ENCODE results near the gene E4F1. TPM values are rescaled to one million over a fixed set of nuclear protein-coding genes. Genes with fewer than 3 reads are reported as not detected.

Gene E4F1
- total RNA-seq, 1 donor = 31.5 TPM

DNA sequence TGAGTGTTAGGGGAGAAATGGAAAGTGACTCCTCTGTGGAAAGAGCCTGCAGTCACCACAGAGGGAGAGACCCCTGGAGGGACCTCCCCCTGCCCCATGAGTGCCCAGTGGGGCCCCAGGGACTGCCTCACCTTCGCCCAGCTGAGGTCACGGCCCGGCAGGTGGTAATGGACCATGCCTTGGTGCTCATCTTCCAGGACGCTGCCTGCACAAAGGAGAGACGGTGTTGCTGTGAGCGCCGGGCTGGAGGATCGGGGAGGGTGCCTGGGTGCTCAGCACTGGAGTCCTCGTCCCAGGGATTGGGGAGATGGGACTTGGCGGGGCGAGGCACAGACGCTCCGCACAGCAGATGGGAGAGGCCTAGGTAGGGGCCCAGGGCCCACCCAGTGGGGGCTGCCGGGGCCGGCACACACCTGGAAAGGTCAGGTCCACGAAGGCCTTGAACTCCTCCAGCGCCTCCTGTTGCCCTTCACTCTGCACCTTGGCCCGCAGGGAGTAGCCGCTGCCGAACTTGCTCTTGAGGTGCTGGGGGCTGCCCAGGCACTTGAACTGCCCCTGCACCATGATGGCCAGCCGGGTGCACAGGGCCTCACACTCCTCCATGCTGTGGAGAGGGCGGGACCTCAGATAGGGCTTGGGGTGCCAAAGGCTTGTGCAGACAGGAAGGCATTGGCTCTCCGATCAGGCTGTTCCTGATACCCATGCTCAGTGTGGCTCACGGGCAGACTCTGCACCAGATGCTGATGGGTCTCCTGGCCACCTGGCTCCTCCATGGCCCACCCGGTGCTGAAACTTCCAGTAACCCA lies 54.3 kb downstream of the E4F1 start:
- Histone ChIP-seq H3K27me3 (ENCODE audit: insufficient read depth, low read length) (peaks cover 35% of the 10 kb centered on the region), H2AFZ (ENCODE audit: low read length) (no peak overlapping the region), H4K20me1 (ENCODE audit: insufficient read depth, low read length) (no peaks in the 10 kb centered on the region), H3K79me2 (ENCODE audit: insufficient read depth, low read length) (no peaks in the 10 kb centered on the region), H3K4me2 (ENCODE audit: insufficient read depth, low read length) (no peak overlapping the region), H3K36me3 (ENCODE audit: insufficient read depth, low read length) (no peaks in the 10 kb centered on the region), H3K4me1 (ENCODE audit: insufficient read depth, low read length) (no peaks in the 10 kb centered on the region), H3K4me3 (ENCODE audit: insufficient read depth, low read length) (no peak overlapping the region), H3K9me3 (ENCODE audit: low read depth, low read length) (no peaks in the 10 kb centered on the region), H3K27ac (ENCODE audit: low read depth, low read length) (no peak overlapping the region)
- DNase-seq (ENCODE audit: insufficient read length, low spot score, missing footprints) = peak; percentile 23
- TF ChIP-seq, protein P1, sequence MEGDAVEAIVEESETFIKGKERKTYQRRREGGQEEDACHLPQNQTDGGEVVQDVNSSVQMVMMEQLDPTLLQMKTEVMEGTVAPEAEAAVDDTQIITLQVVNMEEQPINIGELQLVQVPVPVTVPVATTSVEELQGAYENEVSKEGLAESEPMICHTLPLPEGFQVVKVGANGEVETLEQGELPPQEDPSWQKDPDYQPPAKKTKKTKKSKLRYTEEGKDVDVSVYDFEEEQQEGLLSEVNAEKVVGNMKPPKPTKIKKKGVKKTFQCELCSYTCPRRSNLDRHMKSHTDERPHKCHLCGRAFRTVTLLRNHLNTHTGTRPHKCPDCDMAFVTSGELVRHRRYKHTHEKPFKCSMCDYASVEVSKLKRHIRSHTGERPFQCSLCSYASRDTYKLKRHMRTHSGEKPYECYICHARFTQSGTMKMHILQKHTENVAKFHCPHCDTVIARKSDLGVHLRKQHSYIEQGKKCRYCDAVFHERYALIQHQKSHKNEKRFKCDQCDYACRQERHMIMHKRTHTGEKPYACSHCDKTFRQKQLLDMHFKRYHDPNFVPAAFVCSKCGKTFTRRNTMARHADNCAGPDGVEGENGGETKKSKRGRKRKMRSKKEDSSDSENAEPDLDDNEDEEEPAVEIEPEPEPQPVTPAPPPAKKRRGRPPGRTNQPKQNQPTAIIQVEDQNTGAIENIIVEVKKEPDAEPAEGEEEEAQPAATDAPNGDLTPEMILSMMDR (IDR thresholded peaks at IDR 0.05; ENCODE audit: extremely low read depth, low read depth, low read length) = no peak

DNA sequence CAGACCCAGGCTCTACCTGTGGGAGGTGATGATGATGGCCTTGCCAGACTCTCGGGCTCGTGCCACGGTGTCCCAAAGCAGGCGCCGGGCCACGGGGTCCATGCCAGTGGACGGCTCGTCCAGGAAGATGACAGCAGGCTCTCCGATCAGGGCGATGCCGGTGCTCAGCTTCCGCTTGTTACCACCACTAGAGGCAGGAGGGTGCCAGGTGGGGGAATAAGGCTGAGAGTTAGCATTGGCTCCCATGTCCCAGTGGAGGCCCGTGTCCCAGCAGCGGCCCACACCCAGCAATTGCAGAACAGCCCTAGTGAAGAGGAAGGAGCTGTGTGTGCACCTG lies 54.8 kb downstream of the E4F1 start:
- TF ChIP-seq, protein P1 (IDR thresholded peaks at IDR 0.05; ENCODE audit: extremely low read depth, low read depth, low read length) = peak; percentile 7
- no peaks in the 10 kb centered on the region for H3K9me3 ChIP-seq (ENCODE audit: low read depth, low read length)
- DNase-seq (ENCODE audit: insufficient read length, low spot score, missing footprints) = peak; percentile 82
- H4K20me1 ChIP-seq (ENCODE audit: insufficient read depth, low read length) = no peaks in the 10 kb centered on the region
- no peak overlapping the region for H3K4me2 ChIP-seq (ENCODE audit: insufficient read depth, low read length)
- H3K79me2 ChIP-seq (ENCODE audit: insufficient read depth, low read length) = no peaks in the 10 kb centered on the region
- no peak overlapping the region for H3K4me3 ChIP-seq (ENCODE audit: insufficient read depth, low read length)
- H2AFZ ChIP-seq (ENCODE audit: low read length) = no peak overlapping the region
- no peaks in the 10 kb centered on the region for H3K4me1 ChIP-seq (ENCODE audit: insufficient read depth, low read length)
- H3K27ac ChIP-seq (ENCODE audit: low read depth, low read length) = no peak overlapping the region
- H3K27me3 ChIP-seq (ENCODE audit: insufficient read depth, low read length) = peaks cover 35% of the 10 kb centered on the region
- no peaks in the 10 kb centered on the region for H3K36me3 ChIP-seq (ENCODE audit: insufficient read depth, low read length)

DNA sequence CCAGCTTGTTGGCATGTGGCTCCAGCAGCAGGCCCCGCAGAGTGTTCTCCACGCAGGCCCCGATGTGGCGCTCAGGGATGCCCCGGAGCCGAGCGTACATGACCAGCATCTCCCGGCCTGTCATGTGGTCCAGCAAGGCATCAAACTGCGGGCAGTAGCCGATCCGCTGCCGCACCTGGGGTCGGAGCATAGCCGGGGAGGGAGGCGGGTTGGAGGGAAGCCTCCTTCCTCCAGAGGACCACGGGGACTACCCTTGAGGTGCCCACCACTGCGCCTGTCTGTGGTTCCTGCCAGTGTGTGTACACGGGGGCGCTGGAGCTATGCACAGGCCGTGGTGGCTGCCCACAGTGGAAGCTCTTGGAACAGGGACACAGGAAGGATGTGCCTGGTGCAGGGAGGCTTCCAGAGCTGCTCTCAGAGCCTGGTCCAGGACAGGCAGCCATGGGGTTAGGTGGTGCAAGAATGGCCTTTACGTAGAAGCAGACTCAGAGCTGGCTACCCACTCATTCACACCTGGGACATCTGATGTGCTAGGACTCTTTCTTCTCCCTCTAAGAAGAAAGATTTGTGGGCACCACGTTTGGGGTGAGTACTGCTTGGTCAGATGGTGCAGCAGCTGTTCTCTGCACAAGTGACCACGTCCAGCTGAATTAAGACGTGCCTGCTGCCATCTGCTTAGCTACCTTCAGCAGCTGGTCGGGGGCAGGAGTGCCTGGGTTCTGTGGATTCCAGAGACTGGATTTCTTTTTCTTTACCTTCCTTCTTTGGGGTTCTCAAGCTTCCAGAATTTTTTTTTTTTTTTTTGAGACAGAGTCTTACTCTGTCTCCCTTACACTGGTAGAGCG lies 55.8 kb downstream of the E4F1 start:
- no peaks in the 10 kb centered on the region for H3K9me3 ChIP-seq (ENCODE audit: low read depth, low read length)
- no peaks in the 10 kb centered on the region for H4K20me1 ChIP-seq (ENCODE audit: insufficient read depth, low read length)
- DNase-seq (ENCODE audit: insufficient read length, low spot score, missing footprints) = peak; percentile 87
- no peaks in the 10 kb centered on the region for H3K4me1 ChIP-seq (ENCODE audit: insufficient read depth, low read length)
- no peak overlapping the region for H2AFZ ChIP-seq (ENCODE audit: low read length)
- peaks cover 39% of the 10 kb centered on the region for H3K27me3 ChIP-seq (ENCODE audit: insufficient read depth, low read length)
- H3K4me3 ChIP-seq (ENCODE audit: insufficient read depth, low read length) = no peak overlapping the region
- H3K4me2 ChIP-seq (ENCODE audit: insufficient read depth, low read length) = no peak overlapping the region
- no peak overlapping the region for H3K27ac ChIP-seq (ENCODE audit: low read depth, low read length)
- TF ChIP-seq, protein P1 (IDR thresholded peaks at IDR 0.05; ENCODE audit: extremely low read depth, low read depth, low read length) = no peak
- no peaks in the 10 kb centered on the region for H3K79me2 ChIP-seq (ENCODE audit: insufficient read depth, low read length)
- H3K36me3 ChIP-seq (ENCODE audit: insufficient read depth, low read length) = no peaks in the 10 kb centered on the region

DNA sequence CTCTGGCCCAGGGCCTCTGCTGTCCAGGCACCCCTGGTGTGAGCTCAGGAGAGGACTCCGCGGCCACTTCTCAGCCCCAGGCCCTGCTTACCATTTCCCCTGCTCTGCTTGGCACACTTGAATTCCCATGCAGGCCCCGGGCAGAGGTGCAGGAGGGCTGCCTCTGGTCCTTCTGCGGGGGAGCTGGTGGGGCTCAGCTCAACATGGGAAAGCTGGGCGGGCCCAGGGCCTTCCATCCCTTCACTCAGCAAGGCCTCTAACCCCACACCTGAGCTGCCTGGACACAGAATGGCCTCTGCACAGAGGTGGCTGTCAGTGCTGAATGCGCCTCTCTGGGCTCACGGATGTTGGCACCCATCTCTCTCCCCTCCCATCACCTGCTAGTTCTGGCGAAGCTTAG lies 57.1 kb downstream of the E4F1 start:
- H3K27me3 ChIP-seq (ENCODE audit: insufficient read depth, low read length) = peaks cover 39% of the 10 kb centered on the region

More for the DNA sequence above, 57.1 kb downstream of the E4F1 start:
- Histone ChIP-seq H3K4me1 (ENCODE audit: insufficient read depth, low read length) (no peaks in the 10 kb centered on the region), H3K36me3 (ENCODE audit: insufficient read depth, low read length) (no peaks in the 10 kb centered on the region), H4K20me1 (ENCODE audit: insufficient read depth, low read length) (no peaks in the 10 kb centered on the region), H3K9me3 (ENCODE audit: low read depth, low read length) (no peaks in the 10 kb centered on the region), H3K4me2 (ENCODE audit: insufficient read depth, low read length) (no peak overlapping the region), H3K27ac (ENCODE audit: low read depth, low read length) (no peak overlapping the region), H2AFZ (ENCODE audit: low read length) (no peak overlapping the region), H3K79me2 (ENCODE audit: insufficient read depth, low read length) (no peaks in the 10 kb centered on the region), H3K4me3 (ENCODE audit: insufficient read depth, low read length) (no peak overlapping the region)
- TF ChIP-seq, protein P1 (IDR thresholded peaks at IDR 0.05; ENCODE audit: extremely low read depth, low read depth, low read length) = no peak
- DNase-seq (ENCODE audit: insufficient read length, low spot score, missing footprints) = peak; percentile 65

Data from osteoblast (primary cell).